OCI-LY7 (cell line): ENCODE results near the gene EDN2. TPM values are rescaled to one million over a fixed set of nuclear protein-coding genes. Genes with fewer than 3 reads are reported as not detected.

Experiments
- BruUV-seq: library from RNA; stranded (reverse); fragments of 400-500 nt; replicated peaks from 2 replicates; lab custom pipeline; 2021; lab: Mats Ljungman, UMichigan
- CTCF ChIA-PET: fragments of 300-600 bp; sonication (Branson Sonifier 250); formaldehyde crosslinking; loops from one replicate; lab custom pipeline; 2022; ENCODE audit warnings: antibody characterized with exemption; ENCODE audit not compliant: unreplicated experiment; lab: Charles Lee
- POLR2A ChIA-PET: fragments of 300-600 bp; sonication (Branson Sonifier 250); formaldehyde crosslinking; loops from one replicate; lab custom pipeline; 2022; ENCODE audit warnings: antibody characterized with exemption; lab: Charles Lee
- DNase-seq: peaks from one replicate; pipeline ENCODE4 v3.0.0-alpha.2; 2015; ENCODE audit warnings: low spot score
- H2AFZ ChIP-seq: fragments of 200-600 bp; sonication (generic), shearing (Covaris generic); 2 replicates; pipeline ENCODE4 v1.6.1; 2014; ENCODE audit warnings: mild to moderate bottlenecking, antibody characterized with exemption, low read length, moderate library complexity
- H3K27ac ChIP-seq: fragments of 200-600 bp; sonication (generic); 2 replicates; pipeline ENCODE4 v1.5.1; 2014; ENCODE audit warnings: mixed run types, low read depth, mild to moderate bottlenecking, moderate library complexity, low read length, inconsistent platforms; ENCODE audit not compliant: poor library complexity, severe bottlenecking
- H3K36me3 ChIP-seq: fragments of 200-600 bp; sonication (generic); 2 replicates; pipeline ENCODE4 v1.6.1; 2014; ENCODE audit warnings: mild to moderate bottlenecking, antibody characterized with exemption, low read length, moderate library complexity, mixed read lengths; ENCODE audit not compliant: insufficient read depth
- H3K4me1 ChIP-seq: fragments of 200-600 bp; sonication (generic); 2 replicates; pipeline ENCODE4 v1.5.1; 2014; ENCODE audit warnings: mild to moderate bottlenecking, low read length; ENCODE audit not compliant: insufficient read depth, poor library complexity, severe bottlenecking
- H3K4me2 ChIP-seq: fragments of 200-600 bp; sonication (generic); 2 replicates; pipeline ENCODE4 v1.6.1; 2014; ENCODE audit warnings: mild to moderate bottlenecking, low read length
- H3K4me3 ChIP-seq: fragments of 200-600 bp; sonication (generic); 2 replicates; pipeline ENCODE4 v1.5.1; 2014; ENCODE audit warnings: mild to moderate bottlenecking, low read depth, low read length; ENCODE audit not compliant: poor library complexity, severe bottlenecking
- H3K79me2 ChIP-seq: fragments of 200-600 bp; sonication (generic); 2 replicates; pipeline ENCODE4 v1.6.1; 2016; ENCODE audit warnings: low read depth, mild to moderate bottlenecking, low read length, moderate library complexity, mixed read lengths; ENCODE audit not compliant: insufficient read depth
- H3K9me2 ChIP-seq: fragments of 200-600 bp; sonication (generic); 2 replicates; pipeline ENCODE4 v1.6.1; 2016; ENCODE audit warnings: mild to moderate bottlenecking, low read length, mixed read lengths; ENCODE audit not compliant: insufficient read depth
- H3K9me3 ChIP-seq: fragments of 200-600 bp; sonication (generic); 2 replicates; pipeline ENCODE4 v1.6.1; 2014; ENCODE audit warnings: mild to moderate bottlenecking, mixed run types, low read length, mixed read lengths
- H4K20me1 ChIP-seq: fragments of 200-600 bp; sonication (generic); 2 replicates; pipeline ENCODE4 v1.6.1; 2014; ENCODE audit warnings: mild to moderate bottlenecking, antibody characterized with exemption, low read length, moderate library complexity, mixed read lengths; ENCODE audit not compliant: insufficient read depth
- EZH2phosphoT487 ChIP-seq: fragments of 200-600 bp; sonication (generic); IDR thresholded peaks from 2 replicates; pipeline ENCODE4 v1.6.1; 2018; ENCODE audit warnings: low read depth, borderline replicate concordance, mild to moderate bottlenecking, mixed run types, antibody characterized with exemption, low read length, moderate library complexity, mixed read lengths
- intact Hi-C: fragments of 100-400 bp; cut with micrococcal nuclease; formaldehyde crosslinking; loops from one replicate; pipeline ENCODE4 v1.10.0; 2022; ENCODE audit not compliant: unreplicated experiment
- total RNA-seq, 2 experiments: library from RNA; depleted of rRNA in 1 of 2; stranded (reverse); fragments of >200 nt in 1 of 2; shearing (Covaris generic) in 1 of 2; gene quantifications; 2 replicates each; pipeline ENCODE4 v1.2.3, GENCODE V29; 2014 to 2022
- TF ChIP-seq, protein P1 (sequence below): fragments of 200-600 bp; sonication (generic); conservative IDR thresholded peaks from 2 replicates; pipeline ENCODE4 v1.5.1; 2014; ENCODE audit warnings: mild to moderate bottlenecking, antibody characterized with exemption, low read length, moderate library complexity, mixed read lengths

The EDN2 gene
- total RNA-seq, 2 experiments from 2014 or later = not detected

DNA sequence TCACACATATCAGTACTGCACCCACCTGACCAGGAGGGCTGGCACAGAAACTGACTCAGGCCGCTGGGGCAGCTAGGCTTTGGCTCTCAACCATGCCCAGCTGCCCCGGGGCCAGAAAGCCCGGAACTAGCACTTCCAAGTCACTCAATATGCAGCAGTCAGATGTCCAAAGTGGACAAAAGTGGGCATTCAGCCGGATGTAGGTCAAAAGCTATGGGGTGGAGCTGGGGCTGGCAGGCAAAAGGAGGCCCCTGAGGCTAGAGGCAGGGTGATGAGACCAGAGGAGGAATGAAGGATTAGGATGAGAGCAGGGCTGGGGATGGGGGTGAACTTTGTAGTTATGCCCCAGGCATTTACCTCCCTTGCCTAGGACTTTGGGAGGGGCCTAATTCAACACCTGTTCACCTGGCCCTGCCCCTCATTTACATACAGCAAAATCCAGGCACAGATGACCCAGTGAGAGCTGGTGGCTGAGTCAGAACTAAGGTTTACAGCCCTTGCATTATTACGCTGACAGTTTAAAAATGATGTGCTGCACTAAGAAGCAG lies 30.7 kb upstream of the EDN2 start:
- POLR2A ChIA-PET = no interaction called here
- no peak overlapping the region for H3K27ac ChIP-seq
- H3K9me2 ChIP-seq = no peaks in the 10 kb centered on the region
- H3K79me2 ChIP-seq = no peaks in the 10 kb centered on the region
- no peaks in the 10 kb centered on the region for H3K36me3 ChIP-seq
- no peaks in the 10 kb centered on the region for H3K9me3 ChIP-seq
- no peaks in the 10 kb centered on the region for H3K4me1 ChIP-seq
- intact Hi-C loops = loop anchor here (10.0 kb wide), 1 partner anchor 350 kb away; no protein-coding TSS in a partner anchor
- TF ChIP-seq EZH2phosphoT487 = no peak
- TF ChIP-seq, protein P1, sequence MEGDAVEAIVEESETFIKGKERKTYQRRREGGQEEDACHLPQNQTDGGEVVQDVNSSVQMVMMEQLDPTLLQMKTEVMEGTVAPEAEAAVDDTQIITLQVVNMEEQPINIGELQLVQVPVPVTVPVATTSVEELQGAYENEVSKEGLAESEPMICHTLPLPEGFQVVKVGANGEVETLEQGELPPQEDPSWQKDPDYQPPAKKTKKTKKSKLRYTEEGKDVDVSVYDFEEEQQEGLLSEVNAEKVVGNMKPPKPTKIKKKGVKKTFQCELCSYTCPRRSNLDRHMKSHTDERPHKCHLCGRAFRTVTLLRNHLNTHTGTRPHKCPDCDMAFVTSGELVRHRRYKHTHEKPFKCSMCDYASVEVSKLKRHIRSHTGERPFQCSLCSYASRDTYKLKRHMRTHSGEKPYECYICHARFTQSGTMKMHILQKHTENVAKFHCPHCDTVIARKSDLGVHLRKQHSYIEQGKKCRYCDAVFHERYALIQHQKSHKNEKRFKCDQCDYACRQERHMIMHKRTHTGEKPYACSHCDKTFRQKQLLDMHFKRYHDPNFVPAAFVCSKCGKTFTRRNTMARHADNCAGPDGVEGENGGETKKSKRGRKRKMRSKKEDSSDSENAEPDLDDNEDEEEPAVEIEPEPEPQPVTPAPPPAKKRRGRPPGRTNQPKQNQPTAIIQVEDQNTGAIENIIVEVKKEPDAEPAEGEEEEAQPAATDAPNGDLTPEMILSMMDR = no peak
- no peak overlapping the region for H3K4me3 ChIP-seq
- H3K4me2 ChIP-seq = no peak overlapping the region
- no peaks in the 10 kb centered on the region for H4K20me1 ChIP-seq
- no TSS peak for BruUV-seq
- CTCF ChIA-PET = no interaction called here
- H2AFZ ChIP-seq = no peak overlapping the region
- no peak for DNase-seq

DNA sequence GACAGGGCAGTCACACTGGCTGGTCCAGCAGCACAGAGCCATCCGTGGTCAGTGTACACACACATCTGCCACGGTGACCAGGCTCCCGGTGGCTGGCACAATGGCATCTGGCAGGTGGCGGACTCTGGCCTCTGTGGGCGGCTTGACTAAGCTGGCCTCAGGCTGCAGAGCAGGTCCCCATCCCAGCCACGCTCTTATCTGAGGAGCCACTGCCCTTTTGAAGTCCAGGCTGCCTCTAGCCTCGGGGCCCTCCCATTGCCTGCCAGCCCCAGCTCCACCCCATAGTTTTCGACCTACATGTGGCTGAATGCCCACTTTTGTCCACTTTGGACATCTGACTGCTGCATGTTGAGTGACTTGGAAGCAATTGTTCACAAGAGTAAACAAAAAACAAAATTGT lies 29.9 kb upstream of the EDN2 start:
- no peaks in the 10 kb centered on the region for H3K9me2 ChIP-seq
- intact Hi-C loops = loop anchor here (10.0 kb wide), 1 partner anchor 350 kb away; no protein-coding TSS in a partner anchor
- POLR2A ChIA-PET = no interaction called here
- DNase-seq = no peak
- no peak overlapping the region for H3K27ac ChIP-seq
- no peaks in the 10 kb centered on the region for H3K36me3 ChIP-seq
- no peaks in the 10 kb centered on the region for H3K4me1 ChIP-seq
- TF ChIP-seq EZH2phosphoT487 = no peak
- TF ChIP-seq, protein P1 = no peak
- BruUV-seq = no TSS peak
- H3K79me2 ChIP-seq = no peaks in the 10 kb centered on the region
- CTCF ChIA-PET = no interaction called here
- no peak overlapping the region for H3K4me3 ChIP-seq
- H2AFZ ChIP-seq = no peak overlapping the region
- no peaks in the 10 kb centered on the region for H4K20me1 ChIP-seq
- no peak overlapping the region for H3K4me2 ChIP-seq
- H3K9me3 ChIP-seq = no peaks in the 10 kb centered on the region

DNA sequence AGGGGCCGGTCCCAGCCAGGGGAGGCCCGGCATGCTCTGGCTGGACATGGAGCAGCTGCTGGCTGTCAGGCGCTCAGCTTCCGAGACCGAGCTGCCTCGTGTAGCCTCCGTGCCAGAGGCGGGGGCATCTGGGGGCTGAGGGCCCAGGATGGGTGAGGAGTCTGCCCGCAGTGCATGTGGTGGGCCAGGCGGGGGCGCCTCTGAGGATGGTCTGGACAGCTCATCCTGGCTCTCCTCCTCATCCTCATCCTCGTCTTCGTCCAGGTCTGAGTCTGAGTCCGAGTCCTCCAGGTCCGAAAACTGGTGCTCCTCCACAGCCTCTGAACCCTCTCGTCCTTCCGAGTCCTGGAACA lies 28.9 kb upstream of the EDN2 start:
- no TSS peak for BruUV-seq
- Histone ChIP-seq H3K36me3 (no peaks in the 10 kb centered on the region), H3K4me2 (no peak overlapping the region), H2AFZ (no peak overlapping the region), H3K9me3 (no peaks in the 10 kb centered on the region), H4K20me1 (no peaks in the 10 kb centered on the region), H3K4me3 (no peak overlapping the region), H3K79me2 (no peaks in the 10 kb centered on the region), H3K4me1 (no peaks in the 10 kb centered on the region), H3K9me2 (no peaks in the 10 kb centered on the region), H3K27ac (no peak overlapping the region)
- no peak for TF ChIP-seq EZH2phosphoT487
- TF ChIP-seq, protein P1 = peak; percentile 67
- POLR2A ChIA-PET = no interaction called here
- no peak for DNase-seq
- CTCF ChIA-PET = no interaction called here
- intact Hi-C loops = loop anchor here (10.0 kb wide), 1 partner anchor 351 kb away; no protein-coding TSS in a partner anchor
